Right hindlimb (tissue), 1 donor: ENCODE results near the gene NOA1.
"Not testable (repeated sequence)": the region's sequence is repeated elsewhere in the genome, so short reads cannot be mapped to it uniquely, and the experiment has no call there.

ENCODE experiments used
- DNase-seq: peaks from one replicate; pipeline ENCODE4 v3.0.0-alpha.2; 2018

NOA1 gene

GRCh38 chr4:56953680-56954520 is 23.5 kb downstream of the NOA1 start:
- no peak for DNase-seq

GRCh38 chr4:56941403-56941802 is 36.0 kb downstream of the NOA1 start:
- DNase-seq = no peak

- no peak for DNase-seq
Observed at GRCh38 chr4:56940971-56941370, 36.4 kb downstream of the NOA1 start.

GRCh38 chr4:56940403-56940802 is 37.0 kb downstream of the NOA1 start:
- DNase-seq = no peak

- DNase-seq = not testable (repeated sequence)
Observed at GRCh38 chr4:56939826-56940225, 37.6 kb downstream of the NOA1 start.

GRCh38 chr4:56937262-56937661 is 40.1 kb downstream of the NOA1 start:
- DNase-seq = no peak

- no peak for DNase-seq
Observed at GRCh38 chr4:56931924-56932323, 45.5 kb downstream of the NOA1 start.

GRCh38 chr4:56930638-56931037 is 46.8 kb downstream of the NOA1 start:
- DNase-seq = no peak

- DNase-seq = no peak
Observed at GRCh38 chr4:56927196-56927595, 50.2 kb downstream of the NOA1 start.

- DNase-seq = not testable (repeated sequence)
Observed at GRCh38 chr4:56914977-56915376, 62.4 kb downstream of the NOA1 start.

- DNase-seq = no peak
Observed at GRCh38 chr4:56914336-56914735, 63.1 kb downstream of the NOA1 start.
